HG02798 (cell line): ENCODE measurements around the gene RSPRY1.
"Not testable (repeated sequence)": the region's sequence is repeated elsewhere in the genome, so short reads cannot be mapped to it uniquely, and the experiment has no call there.

Experiments used
- ATAC-seq: cut with Tn5 transposase; IDR thresholded peaks from one replicate; pipeline ENCODE4 v1.9.1; 2021; ENCODE audit warnings: mild to moderate bottlenecking; ENCODE audit not compliant: unreplicated experiment, poor library complexity

Gene RSPRY1

GRCh38 chr16:57268804-57269800 is 83.0 kb downstream of the RSPRY1 start:
- no peak for ATAC-seq

GRCh38 chr16:57270221-57271062 is 84.3 kb downstream of the RSPRY1 start:
- ATAC-seq = no peak

GRCh38 chr16:57271063-57271345 is 84.9 kb downstream of the RSPRY1 start:
- no peak for ATAC-seq

GRCh38 chr16:57271867-57272495 is 85.9 kb downstream of the RSPRY1 start:
- no peak for ATAC-seq

GRCh38 chr16:57273359-57273758 is 87.2 kb downstream of the RSPRY1 start:
- no peak for ATAC-seq

- ATAC-seq = no peak
Measured at GRCh38 chr16:57273826-57274225, 87.7 kb downstream of the RSPRY1 start.

GRCh38 chr16:57275946-57276345 is 89.8 kb downstream of the RSPRY1 start:
- not testable (repeated sequence) for ATAC-seq

- ATAC-seq = no peak
Measured at GRCh38 chr16:57276596-57276995, 90.5 kb downstream of the RSPRY1 start.

- no peak for ATAC-seq
Measured at GRCh38 chr16:57277586-57277985, 91.5 kb downstream of the RSPRY1 start.

- no peak for ATAC-seq
Measured at GRCh38 chr16:57278494-57278893, 92.4 kb downstream of the RSPRY1 start.

GRCh38 chr16:57279780-57280638 is 93.9 kb downstream of the RSPRY1 start:
- ATAC-seq = no peak

GRCh38 chr16:57281791-57282190 is 95.7 kb downstream of the RSPRY1 start:
- no peak for ATAC-seq

GRCh38 chr16:57282510-57283213 is 96.5 kb downstream of the RSPRY1 start:
- ATAC-seq = no peak

GRCh38 chr16:57283214-57283958 is 97.3 kb downstream of the RSPRY1 start:
- no peak for ATAC-seq

GRCh38 chr16:57283959-57284208 is 97.8 kb downstream of the RSPRY1 start:
- no peak for ATAC-seq

GRCh38 chr16:57284209-57284951 is 98.3 kb downstream of the RSPRY1 start, which contains the start of gene PLLP:
PLLP (minus strand) TSS chr16:57284672; CDS start chr16:57284540, 132 bp downstream.
- ATAC-seq = no peak

GRCh38 chr16:57284952-57285363 is 98.8 kb downstream of the RSPRY1 start:
- no peak for ATAC-seq

GRCh38 chr16:57285379-57285778 is 99.2 kb downstream of the RSPRY1 start:
- no peak for ATAC-seq
